Mesenchymal stem cell (in vitro differentiated cells and primary cell): Measurements from ENCODE around the gene CCDC28B.

ENCODE experiments used
- DNase-seq: peaks from one replicate; pipeline ENCODE4 v3.0.0-alpha.2; 2013
- H2AFZ ChIP-seq: one replicate; pipeline ENCODE4 v1.6.1; 2013; ENCODE audit warnings: low read depth, mild to moderate bottlenecking, control low read depth, inconsistent platforms, low read length, moderate library complexity
- H2AK5ac ChIP-seq: 2 replicates; pipeline ENCODE4 v1.6.1; 2013; ENCODE audit warnings: low read length, moderate library complexity, mild to moderate bottlenecking, inconsistent platforms; ENCODE audit not compliant: severe bottlenecking
- H2BK120ac ChIP-seq: one replicate; pipeline ENCODE4 v1.6.1; 2013; ENCODE audit warnings: low read depth, mild to moderate bottlenecking, inconsistent platforms, low read length, moderate library complexity
- H2BK12ac ChIP-seq, 2 experiments: one replicate each; pipeline ENCODE4 v1.6.1; 2013; ENCODE audit warnings: inconsistent platforms in 2 of 2, low read length in 2 of 2, mild to moderate bottlenecking in 2 of 2, moderate library complexity in 2 of 2, control low read depth in 1 of 2
- H2BK15ac ChIP-seq: one replicate; pipeline ENCODE4 v1.6.1; 2013; ENCODE audit warnings: mild to moderate bottlenecking, low read depth, inconsistent platforms; ENCODE audit not compliant: poor library complexity, severe bottlenecking
- H2BK5ac ChIP-seq: 2 replicates; pipeline ENCODE4 v1.6.1; 2013; ENCODE audit warnings: low read depth, mild to moderate bottlenecking, low read length, control low read depth, inconsistent platforms; ENCODE audit not compliant: poor library complexity, severe bottlenecking
- H3K14ac ChIP-seq, 2 experiments: one replicate each; pipeline ENCODE4 v1.6.1; 2013; ENCODE audit warnings: inconsistent platforms in 2 of 2, low read length in 2 of 2, control low read depth in 1 of 2, mild to moderate bottlenecking in 1 of 2, moderate library complexity in 1 of 2
- H3K18ac ChIP-seq, 2 experiments: one replicate each; pipeline ENCODE4 v1.6.1; 2013; ENCODE audit warnings: inconsistent platforms in 2 of 2, low read length in 2 of 2, control low read depth in 1 of 2, low read depth in 1 of 2, mild to moderate bottlenecking in 1 of 2
- H3K23ac ChIP-seq, 2 experiments: one replicate each; pipeline ENCODE4 v1.6.1; 2013; ENCODE audit warnings: inconsistent platforms in 2 of 2, low read length in 2 of 2, mild to moderate bottlenecking in 2 of 2, moderate library complexity in 2 of 2, control low read depth in 1 of 2
- H3K27ac ChIP-seq: 2 replicates; pipeline ENCODE4 v1.5.1; 2013; ENCODE audit warnings: mild to moderate bottlenecking, moderate library complexity, low read length, control low read depth, inconsistent platforms; ENCODE audit not compliant: poor library complexity, severe bottlenecking
- H3K27me3 ChIP-seq, 2 experiments: 2 replicates each; pipeline versions ENCODE4 v1.6.1 to v1.7.0; 2013; ENCODE audit warnings: low read length in 2 of 2, mild to moderate bottlenecking in 2 of 2, moderate library complexity in 2 of 2, control low read depth in 1 of 2, inconsistent platforms in 1 of 2; ENCODE audit not compliant: control insufficient read depth in 1 of 2, insufficient read depth in 1 of 2
- H3K36me3 ChIP-seq, 2 experiments: 2 replicates each; pipeline versions ENCODE4 v1.6.1 to v1.7.0; 2013; ENCODE audit warnings: low read length in 2 of 2, control low read depth in 1 of 2, inconsistent platforms in 1 of 2, low read depth in 1 of 2, mild to moderate bottlenecking in 1 of 2; ENCODE audit not compliant: insufficient read depth in 2 of 2, control insufficient read depth in 1 of 2
- H3K4ac ChIP-seq, 2 experiments: one replicate each; pipeline ENCODE4 v1.6.1; 2013; ENCODE audit warnings: inconsistent platforms in 2 of 2, low read length in 2 of 2, mild to moderate bottlenecking in 2 of 2, moderate library complexity in 2 of 2, control low read depth in 1 of 2, low read depth in 1 of 2
- H3K4me1 ChIP-seq: 2 replicates; pipeline ENCODE4 v1.6.1; 2013; ENCODE audit warnings: low read depth, low read length, control low read depth; ENCODE audit not compliant: control insufficient read depth, insufficient read depth
- H3K4me2 ChIP-seq: 2 replicates; pipeline ENCODE4 v1.6.1; 2013; ENCODE audit warnings: low read length, mild to moderate bottlenecking, inconsistent platforms; ENCODE audit not compliant: poor library complexity, severe bottlenecking
- H3K4me3 ChIP-seq, 2 experiments: 2 replicates each; pipeline versions ENCODE4 v1.5.1 to v1.7.0; 2013; ENCODE audit warnings: low read length in 2 of 2, mild to moderate bottlenecking in 2 of 2, control low read depth in 1 of 2, low read depth in 1 of 2; ENCODE audit not compliant: insufficient read depth in 1 of 2
- H3K79me1 ChIP-seq: replicated peaks from 2 replicates; pipeline ENCODE4 v1.6.1; 2013; ENCODE audit warnings: mild to moderate bottlenecking, control low read depth, low read length, inconsistent platforms; ENCODE audit not compliant: poor library complexity, severe bottlenecking
- H3K9ac ChIP-seq: 2 replicates; pipeline ENCODE4 v1.7.0; 2013; ENCODE audit warnings: mild to moderate bottlenecking, low read length, moderate library complexity
- H3K9me3 ChIP-seq: 2 replicates; pipeline ENCODE4 v1.7.0; 2013; ENCODE audit warnings: mild to moderate bottlenecking, low read length; ENCODE audit not compliant: control insufficient read depth
- H4K8ac ChIP-seq: one replicate; pipeline ENCODE4 v1.6.1; 2013; ENCODE audit warnings: inconsistent platforms, mild to moderate bottlenecking, low read length, moderate library complexity
- H4K91ac ChIP-seq: one replicate; pipeline ENCODE4 v1.6.1; 2013; ENCODE audit warnings: mild to moderate bottlenecking, low read length, inconsistent platforms
- WGBS: methylation state at CpG from one replicate; pipeline ENCODE4 v1.1.7; 2013; ENCODE audit warnings: mixed read lengths; 5-methylcytosine and 5-hydroxymethylcytosine counted together

CCDC28B gene

DNA sequence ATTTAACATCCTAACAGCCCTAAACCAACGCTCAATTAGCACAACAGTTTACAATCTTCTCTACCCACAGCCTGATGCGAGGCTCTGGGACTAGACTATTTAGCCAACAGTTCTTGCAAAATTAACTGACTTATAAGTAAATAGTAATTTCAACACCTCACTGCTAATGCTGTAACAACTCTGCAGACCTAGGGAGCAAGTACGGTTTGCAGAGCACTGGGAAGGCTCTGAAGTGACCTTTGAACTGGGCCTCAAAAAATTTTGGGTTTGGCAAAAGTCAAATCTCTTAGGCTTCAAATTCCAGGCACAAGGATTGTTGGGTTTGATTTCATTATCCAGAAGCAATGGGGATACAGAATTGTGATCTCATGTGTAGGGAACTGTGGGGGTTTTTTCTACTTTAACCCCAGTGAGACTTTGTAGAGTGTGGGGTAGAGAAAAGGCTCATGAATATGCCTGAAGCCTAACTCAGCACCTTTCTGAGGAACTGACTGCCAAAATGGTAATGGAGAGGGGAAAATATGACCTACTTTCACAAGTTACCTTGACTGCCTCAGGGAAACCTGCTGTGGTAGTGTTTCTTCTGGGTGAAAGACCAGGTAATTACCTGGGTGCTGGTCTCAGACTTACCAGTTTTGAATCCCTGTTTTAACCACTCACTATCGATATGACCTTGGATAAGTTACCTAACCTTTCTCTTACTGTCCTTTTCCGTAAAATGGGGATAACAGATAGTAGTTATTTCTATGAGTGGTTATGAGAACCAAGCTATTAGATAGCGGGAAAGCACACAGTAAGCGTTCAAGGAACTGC, 21.8 kb upstream of the CCDC28B start:
- Histone ChIP-seq H4K91ac (no peak overlapping the region), H3K79me1 (peaks cover 13% of the 10 kb centered on the region), H3K9me3 (no peaks in the 10 kb centered on the region), H2BK15ac (no peak overlapping the region), H3K9ac (peak overlapping the region; percentile 100), H4K8ac (no peak overlapping the region), H3K27ac (no peak overlapping the region), H3K27me3 (no peaks in the 10 kb centered on the region), H3K4me3 (peak overlapping the region in 1 of 2 experiments; percentile 96), H2AFZ (no peak overlapping the region), H2AK5ac (peak overlapping the region; percentile 67), H2BK5ac (no peak overlapping the region), H3K4ac (peak overlapping the region in 1 of 2 experiments; percentile 49), H3K4me1 (peaks cover 13% of the 10 kb centered on the region), H3K4me2 (no peak overlapping the region), H3K14ac (no peak overlapping the region), H2BK120ac (no peak overlapping the region), H3K36me3 (peaks cover 33 to 49% of the 10 kb centered on the region in 2 experiments), H3K23ac (no peak overlapping the region), H2BK12ac (no peak overlapping the region), H3K18ac (no peak overlapping the region)
- peak; percentile 36 for DNase-seq
- WGBS: 92% methylated on average over 6 of the region's 7 CpGs

- Histone ChIP-seq H3K4me2 (peak overlapping the region; percentile 51), H3K27ac (peak overlapping the region; percentile 9), H3K79me1 (peaks cover 10% of the 10 kb centered on the region), H3K18ac (peak overlapping the region; percentile 16 to 84), H3K23ac (no peak overlapping the region), H2BK15ac (no peak overlapping the region), H3K14ac (no peak overlapping the region), H4K8ac (peak overlapping the region; percentile 58), H3K4me3 (peak overlapping the region in 1 of 2 experiments; percentile 96), H2BK120ac (no peak overlapping the region), H3K27me3 (no peaks in the 10 kb centered on the region), H3K36me3 (peaks cover 28 to 48% of the 10 kb centered on the region in 2 experiments), H2BK12ac (no peak overlapping the region), H2AK5ac (no peak overlapping the region), H3K4me1 (peaks cover 13% of the 10 kb centered on the region), H3K4ac (peak overlapping the region; percentile 19 to 39), H2AFZ (peak overlapping the region; percentile 15), H4K91ac (no peak overlapping the region), H2BK5ac (no peak overlapping the region), H3K9ac (peak overlapping the region; percentile 100), H3K9me3 (no peaks in the 10 kb centered on the region)
- 71% methylated on average over 7 of the region's 7 CpGs for WGBS
- DNase-seq: no peak
These were observed 21.3 kb upstream of the CCDC28B start for GRCh38 chr1:32179193-32179442.

DNA sequence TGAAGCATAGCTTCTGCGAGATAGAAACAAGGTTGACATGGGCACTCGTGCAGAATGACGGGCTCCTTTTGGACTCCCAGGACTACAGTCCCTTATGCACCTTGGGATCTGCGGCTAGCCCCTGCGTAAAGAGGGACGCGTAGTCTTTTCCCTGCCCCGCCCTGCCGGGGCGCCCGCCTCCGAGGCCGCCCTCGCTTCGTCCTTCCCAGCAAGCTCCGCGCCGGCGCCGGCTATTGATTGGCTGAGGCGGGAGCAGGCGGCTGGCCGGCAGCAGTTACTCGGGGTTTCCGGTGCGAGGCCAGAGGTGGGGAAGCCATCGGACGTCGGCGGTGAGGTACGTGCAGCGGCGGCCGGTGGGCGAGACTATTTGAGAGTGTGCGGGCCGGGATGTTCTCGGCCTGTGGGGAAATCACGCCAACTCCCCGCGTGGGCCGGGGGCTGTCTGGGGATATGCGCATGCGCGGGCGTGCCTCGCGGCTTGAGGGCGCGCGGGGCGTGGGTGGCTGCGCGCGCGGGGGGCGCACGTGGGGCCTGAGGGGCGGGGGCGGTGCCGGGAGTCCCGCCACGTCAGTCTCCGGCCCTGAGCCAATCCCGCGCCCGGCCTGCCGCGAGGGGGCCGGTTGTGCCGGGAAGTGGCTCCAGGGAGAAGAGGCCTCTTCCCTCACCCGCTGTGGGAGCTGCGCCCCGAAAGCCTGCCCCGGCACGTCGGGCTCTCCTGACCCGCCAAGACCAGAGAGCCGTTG, 20.8 kb upstream of the CCDC28B start, which contains the start of gene TXLNA:
Gene TXLNA, plus strand, starts transcription at position 233 of the 743 bp plus-strand sequence. CDS start 671 bp downstream, outside the sequence.
- peaks cover 16% of the 10 kb centered on the region for H3K4me1 ChIP-seq
- H3K36me3 ChIP-seq: peaks cover 31 to 48% of the 10 kb centered on the region in 2 experiments
- under 1% methylated on average over 60 of the region's 79 CpGs for WGBS
- H2BK120ac ChIP-seq: peak within 1 kb of the TSS; percentile 95
- H3K9ac ChIP-seq: peak within 1 kb of the TSS; percentile 100
- DNase-seq: peak; percentile 92
- peak within 1 kb of the TSS; percentile 98 for H3K27ac ChIP-seq
- H3K79me1 ChIP-seq: peaks cover 10% of the 10 kb centered on the region
- peak within 1 kb of the TSS in 1 of 2 experiments; percentile 66 for H2BK12ac ChIP-seq
- H2AFZ ChIP-seq: peak within 1 kb of the TSS; percentile 18
- H3K4ac ChIP-seq: peak within 1 kb of the TSS; percentile 66 to 93
- H3K4me2 ChIP-seq: peak within 1 kb of the TSS; percentile 89
- H4K91ac ChIP-seq: peak within 1 kb of the TSS; percentile 96
- H2BK5ac ChIP-seq: peak within 1 kb of the TSS; percentile 98
- peak within 1 kb of the TSS; percentile 20 to 88 for H3K23ac ChIP-seq
- no peaks in the 10 kb centered on the region for H3K9me3 ChIP-seq
- H2BK15ac ChIP-seq: peak within 1 kb of the TSS; percentile 87
- peak within 1 kb of the TSS; percentile 95 for H4K8ac ChIP-seq
- peak within 1 kb of the TSS; percentile 96 to 97 for H3K18ac ChIP-seq
- H2AK5ac ChIP-seq: peak within 1 kb of the TSS; percentile 67
- H3K14ac ChIP-seq: peak within 1 kb of the TSS in 1 of 2 experiments; percentile 84
- H3K4me3 ChIP-seq: peak within 1 kb of the TSS; percentile 67 to 96
- no peaks in the 10 kb centered on the region for H3K27me3 ChIP-seq
